ES-I3 (cell line): ENCODE results near the gene HDGF.

Experiments
- H3K36me3 ChIP-seq: 2 replicates; pipeline ENCODE4 v1.6.1; 2013; ENCODE audit warnings: mild to moderate bottlenecking, low read length, control low read depth, moderate library complexity; ENCODE audit not compliant: insufficient read depth
- H3K4me1 ChIP-seq: 2 replicates; pipeline ENCODE4 v1.6.1; 2013; ENCODE audit warnings: mild to moderate bottlenecking, control low read depth, low read length; ENCODE audit not compliant: insufficient read depth
- H3K9ac ChIP-seq: 2 replicates; pipeline ENCODE4 v1.6.1; 2013; ENCODE audit warnings: low read depth, mild to moderate bottlenecking, low read length, moderate library complexity
- H3K9me3 ChIP-seq: 2 replicates; pipeline ENCODE4 v1.6.1; 2013; ENCODE audit warnings: mild to moderate bottlenecking, low read length, moderate library complexity; ENCODE audit not compliant: control insufficient read depth, insufficient read depth

HDGF gene

GRCh38 chr1:156756355-156756754, 4.9 kb upstream of the HDGF start:
- peaks cover 14% of the 10 kb centered on the region; the same call in 1 of the 2 replicates for H3K4me1 ChIP-seq
- H3K9ac ChIP-seq = no peak overlapping the region
- H3K36me3 ChIP-seq = no peaks in the 10 kb centered on the region
- no peaks in the 10 kb centered on the region for H3K9me3 ChIP-seq

GRCh38 chr1:156755527-156755950, 4.1 kb upstream of the HDGF start:
- Histone ChIP-seq H3K9ac (no peak overlapping the region), H3K4me1 (peaks cover 14% of the 10 kb centered on the region; the same call in 1 of the 2 replicates), H3K36me3 (no peaks in the 10 kb centered on the region), H3K9me3 (no peaks in the 10 kb centered on the region)

- Histone ChIP-seq H3K9me3 (no peaks in the 10 kb centered on the region), H3K4me1 (peaks cover 13% of the 10 kb centered on the region; the same call in 1 of the 2 replicates), H3K9ac (no peak overlapping the region), H3K36me3 (no peaks in the 10 kb centered on the region)
Measured at GRCh38 chr1:156754219-156754618, 2.7 kb upstream of the HDGF start.

GRCh38 chr1:156752843-156753482, 1.5 kb upstream of the HDGF start:
- peaks cover 25% of the 10 kb centered on the region for H3K4me1 ChIP-seq
- peak overlapping the region; percentile 76 for H3K9ac ChIP-seq
- no peaks in the 10 kb centered on the region for H3K9me3 ChIP-seq
- H3K36me3 ChIP-seq = no peaks in the 10 kb centered on the region

GRCh38 chr1:156751757-156752481, 444 bp upstream of the HDGF start:
- peaks cover 31% of the 10 kb centered on the region for H3K4me1 ChIP-seq

GRCh38 chr1:156750711-156751450, 594 bp downstream of the HDGF start:
- Histone ChIP-seq H3K4me1 (peaks cover 36% of the 10 kb centered on the region), H3K9ac (peak overlapping the region; percentile 76), H3K9me3 (no peaks in the 10 kb centered on the region), H3K36me3 (no peaks in the 10 kb centered on the region)

More at GRCh38 chr1:156751757-156752481, 444 bp upstream of the HDGF start:
- no peaks in the 10 kb centered on the region for H3K9me3 ChIP-seq
- peak overlapping the region; percentile 76 for H3K9ac ChIP-seq
- H3K36me3 ChIP-seq = no peaks in the 10 kb centered on the region

GRCh38 chr1:156750191-156750672, 1.2 kb downstream of the HDGF start:
- Histone ChIP-seq H3K36me3 (no peaks in the 10 kb centered on the region), H3K4me1 (peaks cover 42% of the 10 kb centered on the region), H3K9ac (peak overlapping the region; percentile 76), H3K9me3 (no peaks in the 10 kb centered on the region)

- Histone ChIP-seq H3K9ac (peak overlapping the region; percentile 76; the same call in 1 of the 2 replicates), H3K9me3 (no peaks in the 10 kb centered on the region), H3K36me3 (no peaks in the 10 kb centered on the region), H3K4me1 (peaks cover 47% of the 10 kb centered on the region)
Measured at GRCh38 chr1:156749419-156750118, 1.9 kb downstream of the HDGF start.

- Histone ChIP-seq H3K4me1 (peaks cover 47% of the 10 kb centered on the region), H3K9ac (no peak overlapping the region; the same call in 1 of the 2 replicates), H3K9me3 (no peaks in the 10 kb centered on the region), H3K36me3 (no peaks in the 10 kb centered on the region)
Measured at GRCh38 chr1:156748670-156749418, 2.6 kb downstream of the HDGF start.

GRCh38 chr1:156747742-156748669, 3.5 kb downstream of the HDGF start:
- Histone ChIP-seq H3K9ac (peak overlapping the region; percentile 53), H3K9me3 (no peaks in the 10 kb centered on the region), H3K4me1 (peaks cover 45% of the 10 kb centered on the region)

GRCh38 chr1:156746728-156747631, 4.5 kb downstream of the HDGF start:
- Histone ChIP-seq H3K36me3 (no peaks in the 10 kb centered on the region; the same call in 1 of the 2 replicates), H3K9me3 (no peaks in the 10 kb centered on the region), H3K9ac (peak overlapping the region; percentile 97), H3K4me1 (peaks cover 41% of the 10 kb centered on the region)

More at GRCh38 chr1:156747742-156748669, 3.5 kb downstream of the HDGF start:
- no peaks in the 10 kb centered on the region; the same call in 1 of the 2 replicates for H3K36me3 ChIP-seq

- Histone ChIP-seq H3K4me1 (peaks cover 44% of the 10 kb centered on the region), H3K9me3 (no peaks in the 10 kb centered on the region), H3K36me3 (no peaks in the 10 kb centered on the region; the same call in 1 of the 2 replicates), H3K9ac (peak overlapping the region; percentile 97)
Measured at GRCh38 chr1:156746406-156746727, 5.1 kb downstream of the HDGF start.
